GM21529 (cell line): Measurements from ENCODE around the gene MCUR1.
A peak's percentile ranks its signal among the peaks of the same experiment; 100 is the strongest.
"Not testable (repeated sequence)": the region's sequence is repeated elsewhere in the genome, so short reads cannot be mapped to it uniquely, and the experiment has no call there.

Source experiments
- ATAC-seq: cut with Tn5 transposase; IDR thresholded peaks from one replicate; pipeline ENCODE4 v1.9.1; 2021; ENCODE audit not compliant: unreplicated experiment

Gene MCUR1

GRCh38 chr6:13780162-13780561, 34.2 kb downstream of the MCUR1 start:
- not testable (repeated sequence) for ATAC-seq

- no peak for ATAC-seq
Measured at GRCh38 chr6:13778028-13778427, 36.3 kb downstream of the MCUR1 start.

- ATAC-seq, result no peak
Measured at GRCh38 chr6:13776602-13777001, 37.8 kb downstream of the MCUR1 start.

GRCh38 chr6:13775466-13775865, 38.9 kb downstream of the MCUR1 start:
- ATAC-seq, result not testable (repeated sequence)

- ATAC-seq, result not testable (repeated sequence)
Measured at GRCh38 chr6:13772358-13773030, 41.9 kb downstream of the MCUR1 start.

GRCh38 chr6:13769655-13770053, 44.7 kb downstream of the MCUR1 start:
- no peak for ATAC-seq

- ATAC-seq, result no peak
Measured at GRCh38 chr6:13769034-13769654, 45.2 kb downstream of the MCUR1 start.

- ATAC-seq, result peak; percentile 39
Measured at GRCh38 chr6:13767121-13767808, 47.1 kb downstream of the MCUR1 start.

GRCh38 chr6:13766201-13766634, 48.1 kb downstream of the MCUR1 start:
- no peak for ATAC-seq

GRCh38 chr6:13765570-13765969, 48.8 kb downstream of the MCUR1 start:
- no peak for ATAC-seq

GRCh38 chr6:13764996-13765395, 49.4 kb downstream of the MCUR1 start:
- ATAC-seq, result no peak

- peak; percentile 66 for ATAC-seq
Measured at GRCh38 chr6:13763740-13764381, 50.5 kb downstream of the MCUR1 start.

GRCh38 chr6:13762611-13763441, 51.5 kb downstream of the MCUR1 start:
- ATAC-seq, result no peak

GRCh38 chr6:13761361-13762036, 52.9 kb downstream of the MCUR1 start:
- ATAC-seq, result no peak

- no peak for ATAC-seq
Measured at GRCh38 chr6:13760307-13761304, 53.8 kb downstream of the MCUR1 start.

- no peak for ATAC-seq
Measured at GRCh38 chr6:13759025-13759424, 55.3 kb downstream of the MCUR1 start.

- no peak for ATAC-seq
Measured at GRCh38 chr6:13754644-13755043, 59.7 kb downstream of the MCUR1 start.

GRCh38 chr6:13743736-13744127, 70.6 kb downstream of the MCUR1 start:
- no peak for ATAC-seq
